Esophagus muscularis mucosa (tissue), 4 donors: ENCODE data around the gene RCCD1. TPM values are rescaled to one million over a fixed set of nuclear protein-coding genes. Genes with fewer than 3 reads are reported as not detected.

ENCODE experiments used
- DNase-seq: peaks from one replicate; pipeline ENCODE4 v3.0.0-alpha.2; 2017; ENCODE audit errors: extremely low spot score
- H3K27ac ChIP-seq, 4 donors: fragments of 200-600 bp; sonication (generic); replicated peaks in 1 of 4; 1 replicate in 3 of 4; 2 replicates in 1 of 4; pipeline ENCODE4 v1.5.1; 2016 to 2019; ENCODE audit warnings: mild to moderate bottlenecking in 1 of 4
- H3K27me3 ChIP-seq, 4 donors: fragments of 200-600 bp; sonication (generic); one replicate each; pipeline versions ENCODE4 v1.5.1 to v1.6.0; 2016 to 2019
- H3K36me3 ChIP-seq, 4 donors: fragments of 200-600 bp; sonication (generic); one replicate each; pipeline ENCODE4 v1.5.1; 2016 to 2019
- H3K4me1 ChIP-seq, 4 donors: fragments of 200-600 bp; sonication (generic); one replicate each; pipeline ENCODE4 v1.5.1; 2016 to 2019
- H3K4me3 ChIP-seq, 4 donors: fragments of 200-600 bp; sonication (generic); 1 replicate in 2 of 4; 2 replicates in 2 of 4; pipeline ENCODE4 v1.5.1; 2016 to 2019; ENCODE audit warnings: mild to moderate bottlenecking in 4 of 4, moderate library complexity in 1 of 4
- H3K9me3 ChIP-seq, 4 donors: fragments of 200-600 bp; sonication (generic); 1 replicate in 3 of 4; 2 replicates in 1 of 4; pipeline ENCODE4 v1.5.1; 2016 to 2019
- EP300 ChIP-seq: sonication (generic); formaldehyde crosslinking; IDR thresholded peaks from one replicate; pipeline ENCODE4 v1.6.1; 2017; ENCODE audit warnings: antibody characterized with exemption
- POLR2A ChIP-seq: fragments of 450-650 bp; IDR thresholded peaks from one replicate; pipeline ENCODE4 v1.6.1; 2017; ENCODE audit warnings: antibody characterized with exemption, moderate library complexity, mild to moderate bottlenecking, low read depth
- POLR2AphosphoS5 ChIP-seq, 2 donors: sonication (generic); formaldehyde crosslinking; IDR thresholded peaks; one replicate each; pipeline ENCODE4 v1.6.1; 2017; ENCODE audit warnings: antibody characterized with exemption in 2 of 2
- WGBS: methylation state at CpG from one replicate; pipeline ENCODE4 v1.1.5; 2018; 5-methylcytosine and 5-hydroxymethylcytosine counted together
- intact Hi-C: fragments of 100-400 bp; cut with DNase I; formaldehyde crosslinking; loops from one replicate; pipeline ENCODE4 v1.15.1; 2023
- total RNA-seq, 4 donors: library from RNA; depleted of rRNA; stranded (reverse); fragments of >200 nt; gene quantifications; one replicate each; pipeline versions ENCODE4 v1.1.0 to v1.2.1, GENCODE V29; 2016
- TF ChIP-seq, protein P1 (sequence below), 3 experiments: fragments of 200-600 bp in 2 of 3; fragments of 450-650 bp in 1 of 3; sonication (generic) in 2 of 3; IDR thresholded peaks; one replicate each; pipeline ENCODE4 v1.5.1; 2017 to 2019; ENCODE audit warnings: antibody characterized with exemption in 3 of 3, mild to moderate bottlenecking in 2 of 3, moderate library complexity in 1 of 3

RCCD1 gene
- total RNA-seq, 4 donors from 2014 or later, result 5.3 to 12.7 (median 9.2) TPM

DNA sequence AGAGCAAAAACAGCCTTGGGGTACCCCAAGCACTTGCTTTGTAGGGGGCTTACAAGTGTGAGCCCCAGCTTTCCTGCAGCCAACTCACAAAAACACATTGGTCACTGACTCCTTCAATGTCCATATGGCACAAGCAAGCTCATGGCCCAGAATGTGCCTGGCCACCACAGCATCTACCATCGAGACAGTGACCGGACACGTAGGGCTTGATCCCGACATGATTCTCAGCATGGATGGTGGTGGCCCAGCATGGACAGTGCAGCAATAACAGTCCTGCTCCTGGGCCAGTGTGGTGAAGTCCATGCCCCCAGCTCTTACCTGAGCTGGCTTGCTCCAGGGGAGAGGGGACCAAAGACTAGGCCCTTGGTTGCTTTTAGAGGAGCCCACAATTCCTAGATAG, 13.6 kb upstream of the RCCD1 start:
- intact Hi-C loops, result no loop called here
- DNase-seq, result no peak
- 95% methylated on average over 4 of the region's 4 CpGs for WGBS
- H3K9me3 ChIP-seq, result no peaks in the 10 kb centered on the region
- peaks cover 8 to 12% (median 11%) of the 10 kb centered on the region in 4 donors for H3K4me1 ChIP-seq
- H3K27ac ChIP-seq, result no peak overlapping the region
- peaks cover 75 to 93% (median 89%) of the 10 kb centered on the region in 4 donors for H3K36me3 ChIP-seq
- TF ChIP-seq, protein P1, sequence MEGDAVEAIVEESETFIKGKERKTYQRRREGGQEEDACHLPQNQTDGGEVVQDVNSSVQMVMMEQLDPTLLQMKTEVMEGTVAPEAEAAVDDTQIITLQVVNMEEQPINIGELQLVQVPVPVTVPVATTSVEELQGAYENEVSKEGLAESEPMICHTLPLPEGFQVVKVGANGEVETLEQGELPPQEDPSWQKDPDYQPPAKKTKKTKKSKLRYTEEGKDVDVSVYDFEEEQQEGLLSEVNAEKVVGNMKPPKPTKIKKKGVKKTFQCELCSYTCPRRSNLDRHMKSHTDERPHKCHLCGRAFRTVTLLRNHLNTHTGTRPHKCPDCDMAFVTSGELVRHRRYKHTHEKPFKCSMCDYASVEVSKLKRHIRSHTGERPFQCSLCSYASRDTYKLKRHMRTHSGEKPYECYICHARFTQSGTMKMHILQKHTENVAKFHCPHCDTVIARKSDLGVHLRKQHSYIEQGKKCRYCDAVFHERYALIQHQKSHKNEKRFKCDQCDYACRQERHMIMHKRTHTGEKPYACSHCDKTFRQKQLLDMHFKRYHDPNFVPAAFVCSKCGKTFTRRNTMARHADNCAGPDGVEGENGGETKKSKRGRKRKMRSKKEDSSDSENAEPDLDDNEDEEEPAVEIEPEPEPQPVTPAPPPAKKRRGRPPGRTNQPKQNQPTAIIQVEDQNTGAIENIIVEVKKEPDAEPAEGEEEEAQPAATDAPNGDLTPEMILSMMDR (IDR thresholded peaks at IDR 0.05), result no peak
- TF ChIP-seq EP300, result no peak
- no peak for TF ChIP-seq POLR2A
- TF ChIP-seq POLR2AphosphoS5 (IDR thresholded peaks at IDR 0.05), result no peak
- no peak overlapping the region for H3K4me3 ChIP-seq
- no peaks in the 10 kb centered on the region for H3K27me3 ChIP-seq

GRCh38 chr15:90942354-90943120, 12.1 kb upstream of the RCCD1 start:
- Histone ChIP-seq H3K4me3 (no peak overlapping the region), H3K36me3 (peaks cover 90 to 100% (median 97%) of the 10 kb centered on the region in 4 donors), H3K27me3 (no peaks in the 10 kb centered on the region), H3K4me1 (no peaks in the 10 kb centered on the region), H3K27ac (no peak overlapping the region), H3K9me3 (no peaks in the 10 kb centered on the region)
- intact Hi-C loops, result no loop called here
- DNase-seq, result no peak
- WGBS, result 93% methylated on average over 12 of the region's 12 CpGs
- no peak for TF ChIP-seq POLR2AphosphoS5 (IDR thresholded peaks at IDR 0.05)
- TF ChIP-seq, protein P1 (IDR thresholded peaks at IDR 0.05), result no peak
- no peak for TF ChIP-seq POLR2A

GRCh38 chr15:90945091-90945490, 9.6 kb upstream of the RCCD1 start:
- intact Hi-C loops, result no loop called here
- peaks cover 92 to 100% (median 100%) of the 10 kb centered on the region in 4 donors for H3K36me3 ChIP-seq
- no peak overlapping the region for H3K4me3 ChIP-seq
- no peaks in the 10 kb centered on the region for H3K4me1 ChIP-seq
- H3K9me3 ChIP-seq, result no peaks in the 10 kb centered on the region
- no peak for DNase-seq
- WGBS, result 81% methylated on average over 7 of the region's 7 CpGs
- no peaks in the 10 kb centered on the region for H3K27me3 ChIP-seq
- TF ChIP-seq POLR2AphosphoS5 (IDR thresholded peaks at IDR 0.05), result no peak
- no peak for TF ChIP-seq EP300
- TF ChIP-seq POLR2A, result no peak
- TF ChIP-seq, protein P1 (IDR thresholded peaks at IDR 0.05), result no peak
- no peak overlapping the region for H3K27ac ChIP-seq

DNA sequence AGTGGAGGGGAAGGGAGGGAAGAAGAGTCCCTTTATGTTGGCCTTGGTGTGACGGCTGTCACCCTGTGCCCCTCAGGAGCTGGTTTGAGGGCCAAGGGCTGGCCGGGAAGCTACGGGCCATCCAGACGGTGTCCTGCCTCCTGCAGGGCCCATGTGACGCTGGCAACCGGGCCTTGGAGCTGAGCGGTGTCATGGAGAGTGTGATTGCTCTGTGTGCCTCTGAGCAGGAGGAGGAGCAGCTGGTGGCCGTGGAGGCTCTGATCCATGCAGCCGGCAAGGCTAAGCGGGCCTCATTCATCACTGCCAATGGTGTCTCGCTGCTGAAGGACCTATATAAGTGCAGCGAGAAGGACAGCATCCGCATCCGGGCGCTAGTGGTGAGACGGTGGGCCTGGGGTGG, 8.1 kb upstream of the RCCD1 start:
- Histone ChIP-seq H3K9me3 (no peaks in the 10 kb centered on the region), H3K4me1 (no peaks in the 10 kb centered on the region), H3K27me3 (no peaks in the 10 kb centered on the region), H3K36me3 (peaks cover 91 to 100% (median 100%) of the 10 kb centered on the region in 4 donors), H3K27ac (no peak overlapping the region), H3K4me3 (no peak overlapping the region)
- intact Hi-C loops, result no loop called here
- WGBS, result 87% methylated on average over 10 of the region's 16 CpGs
- TF ChIP-seq EP300, result no peak
- TF ChIP-seq, protein P1 (IDR thresholded peaks at IDR 0.05), result no peak
- TF ChIP-seq POLR2A, result no peak
- no peak for TF ChIP-seq POLR2AphosphoS5 (IDR thresholded peaks at IDR 0.05)
- no peak for DNase-seq
